ENCODE results near the gene AKNA.

- TF ChIP-seq, protein P1, sequence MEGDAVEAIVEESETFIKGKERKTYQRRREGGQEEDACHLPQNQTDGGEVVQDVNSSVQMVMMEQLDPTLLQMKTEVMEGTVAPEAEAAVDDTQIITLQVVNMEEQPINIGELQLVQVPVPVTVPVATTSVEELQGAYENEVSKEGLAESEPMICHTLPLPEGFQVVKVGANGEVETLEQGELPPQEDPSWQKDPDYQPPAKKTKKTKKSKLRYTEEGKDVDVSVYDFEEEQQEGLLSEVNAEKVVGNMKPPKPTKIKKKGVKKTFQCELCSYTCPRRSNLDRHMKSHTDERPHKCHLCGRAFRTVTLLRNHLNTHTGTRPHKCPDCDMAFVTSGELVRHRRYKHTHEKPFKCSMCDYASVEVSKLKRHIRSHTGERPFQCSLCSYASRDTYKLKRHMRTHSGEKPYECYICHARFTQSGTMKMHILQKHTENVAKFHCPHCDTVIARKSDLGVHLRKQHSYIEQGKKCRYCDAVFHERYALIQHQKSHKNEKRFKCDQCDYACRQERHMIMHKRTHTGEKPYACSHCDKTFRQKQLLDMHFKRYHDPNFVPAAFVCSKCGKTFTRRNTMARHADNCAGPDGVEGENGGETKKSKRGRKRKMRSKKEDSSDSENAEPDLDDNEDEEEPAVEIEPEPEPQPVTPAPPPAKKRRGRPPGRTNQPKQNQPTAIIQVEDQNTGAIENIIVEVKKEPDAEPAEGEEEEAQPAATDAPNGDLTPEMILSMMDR (IDR thresholded peaks at IDR 0.05): no peak
- TF ChIP-seq EZH2 (IDR thresholded peaks at IDR 0.05; ENCODE audit: borderline replicate concordance, insufficient read depth, low read depth, low read length, poor library complexity, severe bottlenecking): no peak
Observed at GRCh38 chr9:114400219-114400618, 12.4 kb upstream of the AKNA start.
